NOMO-1 (cell line): ENCODE results near the gene WWC2.
"Not testable (repeated sequence)": the region's sequence is repeated elsewhere in the genome, so short reads cannot be mapped to it uniquely, and the experiment has no call there.

Source experiments
- DNase-seq, 2 experiments: peaks; one replicate each; lab custom pipeline; 2025; ENCODE audit not compliant: unreplicated experiment in 2 of 2; lab: John Stamatoyannopoulos, UW

The WWC2 gene

GRCh38 chr4:183141997-183142396 is 42.9 kb downstream of the WWC2 start:
- no peak for DNase-seq

- no peak for DNase-seq
Measured at GRCh38 chr4:183142571-183143550, 43.8 kb downstream of the WWC2 start.

- DNase-seq, result no peak
Measured at GRCh38 chr4:183144787-183145186, 45.7 kb downstream of the WWC2 start.

- no peak for DNase-seq
Measured at GRCh38 chr4:183145773-183146172, 46.7 kb downstream of the WWC2 start.

GRCh38 chr4:183146478-183146877 is 47.4 kb downstream of the WWC2 start:
- DNase-seq, result no peak

- DNase-seq, result no peak
Measured at GRCh38 chr4:183147196-183147595, 48.1 kb downstream of the WWC2 start.

- no peak for DNase-seq
Measured at GRCh38 chr4:183147983-183148382, 48.9 kb downstream of the WWC2 start.

GRCh38 chr4:183149616-183150539 is 50.8 kb downstream of the WWC2 start:
- DNase-seq, result no peak

GRCh38 chr4:183150664-183151063 is 51.6 kb downstream of the WWC2 start:
- DNase-seq, result not testable (repeated sequence)

GRCh38 chr4:183152232-183152631 is 53.2 kb downstream of the WWC2 start:
- not testable (repeated sequence) for DNase-seq

- DNase-seq, result no peak
Measured at GRCh38 chr4:183153190-183153916, 54.3 kb downstream of the WWC2 start.

- DNase-seq, result no peak
Measured at GRCh38 chr4:183154701-183155391, 55.8 kb downstream of the WWC2 start.

- no peak for DNase-seq
Measured at GRCh38 chr4:183155450-183156184, 56.6 kb downstream of the WWC2 start.

GRCh38 chr4:183157215-183157614 is 58.2 kb downstream of the WWC2 start:
- DNase-seq, result no peak

- peak; percentile 18 to 49 for DNase-seq
Measured at GRCh38 chr4:183158062-183158461, 59.0 kb downstream of the WWC2 start.

- DNase-seq, result no peak
Measured at GRCh38 chr4:183161630-183162029, 62.6 kb downstream of the WWC2 start.

GRCh38 chr4:183163135-183163534 is 64.1 kb downstream of the WWC2 start:
- DNase-seq, result no peak

- no peak for DNase-seq
Measured at GRCh38 chr4:183164963-183165362, 65.9 kb downstream of the WWC2 start.

- DNase-seq, result no peak
Measured at GRCh38 chr4:183165376-183165775, 66.3 kb downstream of the WWC2 start.
